ENCODE data around the gene KIF26B. TPM values are rescaled to one million over a fixed set of nuclear protein-coding genes. Genes with fewer than 3 reads are reported as not detected.

Gene KIF26B
- total RNA-seq, result under 1 TPM; 0.30 to 0.35 TPM

DNA sequence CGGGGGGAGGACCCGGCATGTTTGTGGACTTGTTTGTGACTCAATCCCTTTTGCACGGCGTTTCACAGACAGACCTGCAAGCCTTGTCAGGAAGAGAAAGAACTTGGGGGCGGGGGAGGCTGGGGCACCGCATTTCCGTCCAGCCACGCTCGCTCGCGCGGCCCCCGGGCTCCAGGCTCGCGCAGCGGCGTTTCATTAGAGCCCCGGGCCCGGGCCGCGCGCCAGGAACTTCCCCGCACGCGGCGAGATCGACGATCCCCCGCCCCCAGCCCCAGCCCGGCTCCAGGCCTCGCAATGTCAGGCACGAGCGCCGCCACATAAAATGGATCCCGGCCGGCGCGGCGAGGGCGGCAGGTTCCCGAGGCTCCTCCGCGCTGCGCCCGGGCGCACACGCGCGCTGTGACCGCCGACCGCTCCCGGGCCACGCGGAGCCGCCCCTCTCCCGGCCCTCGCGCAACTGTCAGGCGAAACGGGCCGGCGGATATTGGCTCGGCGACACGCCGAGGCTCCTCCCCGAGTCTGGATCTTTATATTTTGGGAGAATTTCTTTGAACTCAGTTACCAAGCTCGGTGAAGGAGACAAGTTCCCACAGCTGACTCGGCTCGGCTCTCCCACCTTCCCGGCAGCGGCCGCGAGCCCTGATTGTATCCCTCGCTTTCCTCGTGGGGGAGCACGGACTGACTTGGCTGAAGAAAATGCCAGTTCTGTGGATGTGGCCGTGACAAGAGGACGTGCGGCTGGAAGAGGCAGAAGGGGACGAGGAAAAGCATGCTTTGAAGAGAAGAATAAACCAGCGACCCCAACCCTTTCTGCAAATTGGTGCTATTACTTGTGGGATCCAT is at the start of gene KIF26B:
Gene KIF26B, plus strand, starts transcription at position 557 of the 843 bp plus-strand sequence. CDS start 440 bp downstream, outside the sequence.
- Histone ChIP-seq H3K27me3 (peaks cover 54% of the 10 kb centered on the region), H3K27ac (no peak within 1 kb of the TSS), H3K9me3 (no peaks in the 10 kb centered on the region), H3K36me3 (no peaks in the 10 kb centered on the region), H3K9ac (ENCODE audit: low read depth in 2 of 2, low read length in 2 of 2) (peak within 1 kb of the TSS in 1 of 2 donors; percentile 41), H3K4me3 (peak within 1 kb of the TSS; percentile 41), H3K4me1 (peaks cover 22% of the 10 kb centered on the region)
- DNase-seq, result peak; percentile 24
- intact Hi-C loops (cut with DNase I), result loop anchor here (5.0 to 10.0 kb wide), 4 partner anchors 123 to 1340 kb away; no protein-coding TSS in a partner anchor
- TF ChIP-seq, protein P1, sequence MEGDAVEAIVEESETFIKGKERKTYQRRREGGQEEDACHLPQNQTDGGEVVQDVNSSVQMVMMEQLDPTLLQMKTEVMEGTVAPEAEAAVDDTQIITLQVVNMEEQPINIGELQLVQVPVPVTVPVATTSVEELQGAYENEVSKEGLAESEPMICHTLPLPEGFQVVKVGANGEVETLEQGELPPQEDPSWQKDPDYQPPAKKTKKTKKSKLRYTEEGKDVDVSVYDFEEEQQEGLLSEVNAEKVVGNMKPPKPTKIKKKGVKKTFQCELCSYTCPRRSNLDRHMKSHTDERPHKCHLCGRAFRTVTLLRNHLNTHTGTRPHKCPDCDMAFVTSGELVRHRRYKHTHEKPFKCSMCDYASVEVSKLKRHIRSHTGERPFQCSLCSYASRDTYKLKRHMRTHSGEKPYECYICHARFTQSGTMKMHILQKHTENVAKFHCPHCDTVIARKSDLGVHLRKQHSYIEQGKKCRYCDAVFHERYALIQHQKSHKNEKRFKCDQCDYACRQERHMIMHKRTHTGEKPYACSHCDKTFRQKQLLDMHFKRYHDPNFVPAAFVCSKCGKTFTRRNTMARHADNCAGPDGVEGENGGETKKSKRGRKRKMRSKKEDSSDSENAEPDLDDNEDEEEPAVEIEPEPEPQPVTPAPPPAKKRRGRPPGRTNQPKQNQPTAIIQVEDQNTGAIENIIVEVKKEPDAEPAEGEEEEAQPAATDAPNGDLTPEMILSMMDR (IDR thresholded peaks at IDR 0.05), result no peak

DNA sequence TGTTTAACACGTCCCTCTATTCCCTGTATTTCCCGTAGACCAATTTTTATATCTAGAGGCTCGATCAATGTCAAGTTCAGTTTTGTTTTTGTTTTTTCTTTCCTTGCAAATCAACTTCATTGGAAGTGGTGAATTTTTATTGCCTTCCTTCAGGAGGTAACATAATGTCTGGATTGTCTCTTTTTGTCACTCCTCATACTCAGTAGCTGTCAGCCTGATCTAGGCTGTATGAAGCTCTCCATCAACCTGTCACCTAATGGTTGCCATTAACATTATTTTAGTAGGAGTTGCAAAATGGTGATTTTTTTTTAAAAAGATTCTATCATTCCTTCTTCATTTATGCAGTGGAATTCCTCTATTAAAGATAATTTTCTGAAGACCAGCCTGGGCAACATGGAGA is 49.7 kb upstream of the KIF26B start:
- H3K4me3 ChIP-seq, result no peak overlapping the region
- DNase-seq, result no peak
- H3K27ac ChIP-seq, result no peak overlapping the region
- no peaks in the 10 kb centered on the region for H3K36me3 ChIP-seq
- no peaks in the 10 kb centered on the region for H3K4me1 ChIP-seq
- no peaks in the 10 kb centered on the region for H3K9me3 ChIP-seq
- no peaks in the 10 kb centered on the region for H3K27me3 ChIP-seq
- TF ChIP-seq, protein P1 (IDR thresholded peaks at IDR 0.05), result no peak
- intact Hi-C loops (cut with DNase I), result no loop called here
- H3K9ac ChIP-seq (ENCODE audit: low read depth in 2 of 2, low read length in 2 of 2), result no peak overlapping the region

DNA sequence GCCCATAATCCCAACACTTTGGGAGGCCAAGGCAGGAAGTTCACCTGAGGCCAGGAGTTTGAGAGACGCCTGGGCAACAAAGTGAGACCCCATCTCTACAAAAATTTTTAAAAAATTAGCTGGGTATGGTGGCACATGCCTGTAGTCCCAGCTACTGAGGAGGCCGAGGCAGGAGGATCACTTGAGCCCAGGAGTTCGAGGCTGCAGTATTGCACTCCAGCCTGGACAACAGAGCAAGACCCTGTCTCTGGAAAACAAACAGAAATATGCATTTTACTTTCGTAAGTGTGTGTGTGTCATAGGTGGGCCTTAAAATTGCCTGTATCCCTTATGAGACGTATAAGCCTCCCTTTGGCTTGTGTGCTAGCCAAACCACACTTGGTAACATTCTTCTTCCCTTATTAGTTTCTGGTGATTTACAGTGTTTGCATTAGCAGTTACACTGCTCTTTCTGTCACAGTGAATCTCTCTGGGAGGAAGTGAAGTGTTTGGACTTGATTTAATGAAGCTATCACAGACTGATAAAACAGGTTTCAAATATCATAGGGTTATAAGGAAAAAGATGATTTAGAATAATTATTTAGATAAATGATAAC is 48.9 kb upstream of the KIF26B start:
- Histone ChIP-seq H3K9me3 (no peaks in the 10 kb centered on the region), H3K4me1 (no peaks in the 10 kb centered on the region), H3K9ac (ENCODE audit: low read depth in 2 of 2, low read length in 2 of 2) (no peak overlapping the region), H3K27me3 (no peaks in the 10 kb centered on the region), H3K4me3 (no peak overlapping the region), H3K27ac (no peak overlapping the region), H3K36me3 (no peaks in the 10 kb centered on the region)
- intact Hi-C loops (cut with DNase I), result no loop called here
- no peak for DNase-seq
- TF ChIP-seq, protein P1 (IDR thresholded peaks at IDR 0.05), result no peak

DNA sequence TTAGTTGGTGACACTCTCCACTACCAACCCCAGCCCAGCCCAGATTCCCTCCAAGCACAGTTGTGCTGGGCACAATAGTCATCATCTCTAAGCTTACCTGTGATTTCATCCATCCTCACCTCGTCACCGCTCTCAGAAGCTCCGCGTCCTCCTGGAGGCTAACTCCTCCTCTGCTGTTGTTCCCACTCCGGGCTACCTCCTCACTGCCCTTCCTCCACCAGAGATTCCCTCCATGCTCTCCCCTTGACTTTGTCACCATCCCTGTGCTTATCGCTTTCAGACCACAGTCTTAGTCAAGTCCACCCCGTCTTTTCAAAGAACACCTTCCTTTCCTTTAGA is 47.0 kb upstream of the KIF26B start:
- Histone ChIP-seq H3K4me3 (no peak overlapping the region), H3K27me3 (no peaks in the 10 kb centered on the region), H3K9me3 (no peaks in the 10 kb centered on the region), H3K36me3 (no peaks in the 10 kb centered on the region), H3K27ac (no peak overlapping the region), H3K4me1 (no peaks in the 10 kb centered on the region), H3K9ac (ENCODE audit: low read depth in 2 of 2, low read length in 2 of 2) (no peak overlapping the region)
- intact Hi-C loops (cut with DNase I), result no loop called here
- TF ChIP-seq, protein P1 (IDR thresholded peaks at IDR 0.05), result no peak
- no peak for DNase-seq

DNA sequence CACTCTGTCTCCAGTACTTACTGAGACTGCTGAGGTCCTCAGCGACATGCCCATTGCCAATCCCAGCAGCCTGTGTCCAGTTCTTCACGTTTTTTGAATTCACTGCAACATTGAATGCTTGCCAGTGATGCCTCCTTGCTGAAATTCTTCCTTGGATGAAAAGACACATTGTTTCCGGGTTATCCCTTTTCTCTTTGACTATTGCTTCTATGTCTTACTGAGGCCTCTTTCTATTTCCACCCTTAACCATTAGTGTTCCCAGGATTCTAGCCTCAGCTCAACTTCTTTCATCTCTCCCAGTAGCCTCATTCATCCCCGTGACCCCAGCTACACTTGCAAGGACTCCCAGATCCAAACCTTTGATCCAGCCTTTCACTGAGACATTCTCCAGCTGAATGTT is 46.5 kb upstream of the KIF26B start:
- Histone ChIP-seq H3K9me3 (no peaks in the 10 kb centered on the region), H3K9ac (ENCODE audit: low read depth in 2 of 2, low read length in 2 of 2) (no peak overlapping the region), H3K36me3 (no peaks in the 10 kb centered on the region), H3K4me1 (no peaks in the 10 kb centered on the region), H3K27me3 (no peaks in the 10 kb centered on the region), H3K4me3 (no peak overlapping the region), H3K27ac (no peak overlapping the region)
- TF ChIP-seq, protein P1 (IDR thresholded peaks at IDR 0.05), result no peak
- intact Hi-C loops (cut with DNase I), result no loop called here
- DNase-seq, result no peak
